Measurements from ENCODE around the gene CTF1.

DNA sequence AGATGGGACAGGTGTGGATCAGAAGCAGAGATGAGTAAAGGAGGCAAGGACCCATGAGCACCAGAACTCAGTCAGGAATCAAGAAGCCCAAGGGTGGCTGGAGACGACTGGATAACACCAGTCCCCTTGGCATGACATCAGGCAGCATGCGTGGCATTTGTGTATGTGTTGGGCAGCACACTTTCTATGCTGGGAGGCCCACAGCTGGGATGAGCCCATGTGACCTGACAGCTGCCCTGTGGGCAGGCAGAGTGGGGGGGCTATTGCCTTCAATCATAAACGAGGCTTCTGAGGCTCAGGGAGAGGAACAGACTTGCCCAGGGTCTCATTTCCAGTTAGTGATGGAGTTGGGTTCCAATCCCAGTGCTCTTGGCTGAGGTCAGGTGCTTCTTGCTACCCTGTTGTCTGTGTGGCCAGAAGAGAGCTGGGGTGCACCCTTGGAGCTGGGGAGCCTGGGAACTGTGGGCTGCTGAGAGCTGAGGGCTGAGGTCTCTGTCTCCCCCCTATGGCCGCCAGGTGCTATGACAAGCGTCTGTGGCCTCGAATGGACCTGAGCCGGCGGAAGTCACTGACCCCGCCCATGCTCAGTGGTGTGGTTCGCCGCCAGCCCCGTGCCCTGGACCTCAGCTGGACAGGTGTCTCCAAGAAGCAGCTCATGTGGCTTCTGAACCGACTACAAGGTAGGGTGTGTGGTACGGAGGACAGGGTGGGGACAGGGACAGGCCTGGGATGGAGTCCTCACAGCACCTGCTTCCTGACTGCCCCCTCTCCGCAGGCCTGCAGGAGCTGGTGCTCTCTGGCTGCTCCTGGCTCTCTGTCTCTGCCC lies 45.4 kb downstream of the CTF1 start:
- TF ChIP-seq POLR2A (IDR thresholded peaks at IDR 0.05; ENCODE audit: borderline replicate concordance, extremely low read depth, insufficient read depth, insufficient read length) (no peak), EZH2phosphoT487 (IDR thresholded peaks at IDR 0.05; ENCODE audit: borderline replicate concordance) (no peak), POLR2AphosphoS5 (IDR thresholded peaks at IDR 0.05; ENCODE audit: low read depth, low read length) (no peak)
- TF ChIP-seq, protein P1, sequence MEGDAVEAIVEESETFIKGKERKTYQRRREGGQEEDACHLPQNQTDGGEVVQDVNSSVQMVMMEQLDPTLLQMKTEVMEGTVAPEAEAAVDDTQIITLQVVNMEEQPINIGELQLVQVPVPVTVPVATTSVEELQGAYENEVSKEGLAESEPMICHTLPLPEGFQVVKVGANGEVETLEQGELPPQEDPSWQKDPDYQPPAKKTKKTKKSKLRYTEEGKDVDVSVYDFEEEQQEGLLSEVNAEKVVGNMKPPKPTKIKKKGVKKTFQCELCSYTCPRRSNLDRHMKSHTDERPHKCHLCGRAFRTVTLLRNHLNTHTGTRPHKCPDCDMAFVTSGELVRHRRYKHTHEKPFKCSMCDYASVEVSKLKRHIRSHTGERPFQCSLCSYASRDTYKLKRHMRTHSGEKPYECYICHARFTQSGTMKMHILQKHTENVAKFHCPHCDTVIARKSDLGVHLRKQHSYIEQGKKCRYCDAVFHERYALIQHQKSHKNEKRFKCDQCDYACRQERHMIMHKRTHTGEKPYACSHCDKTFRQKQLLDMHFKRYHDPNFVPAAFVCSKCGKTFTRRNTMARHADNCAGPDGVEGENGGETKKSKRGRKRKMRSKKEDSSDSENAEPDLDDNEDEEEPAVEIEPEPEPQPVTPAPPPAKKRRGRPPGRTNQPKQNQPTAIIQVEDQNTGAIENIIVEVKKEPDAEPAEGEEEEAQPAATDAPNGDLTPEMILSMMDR (IDR thresholded peaks at IDR 0.05 in 2 of 3, conservative IDR thresholded peaks at IDR 0.05 in 1 of 3; ENCODE audit: borderline replicate concordance in 1 of 3, insufficient read depth in 1 of 3, low read depth in 2 of 3, low read length in 2 of 3), result peak in 2 of 3 experiments; percentile 90 to 98; a peak in 5 of 6 replicates
- TF ChIP-seq, protein P2, sequence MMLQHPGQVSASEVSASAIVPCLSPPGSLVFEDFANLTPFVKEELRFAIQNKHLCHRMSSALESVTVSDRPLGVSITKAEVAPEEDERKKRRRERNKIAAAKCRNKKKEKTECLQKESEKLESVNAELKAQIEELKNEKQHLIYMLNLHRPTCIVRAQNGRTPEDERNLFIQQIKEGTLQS (IDR thresholded peaks at IDR 0.05), result no peak

Data from HCT116 (cell line).